HepG2 (cell line): ENCODE data around the gene KHK. TPM values are rescaled to one million over a fixed set of nuclear protein-coding genes. Genes with fewer than 3 reads are reported as not detected.

Experiments
- ATAC-seq: fragments of 200-7000 bp; cut with Tn5 transposase; 3 replicates; pipeline ENCODE4 v1.9.1; 2020; ENCODE audit warnings: mild to moderate bottlenecking, moderate library complexity
- BruUV-seq: library from RNA; stranded (reverse); fragments of 400-500 nt; replicated peaks from 2 replicates; lab custom pipeline; 2021; lab: Mats Ljungman, UMichigan
- CTCF ChIA-PET: fragments of 300-600 bp; formaldehyde crosslinking; extraction: SDS; loops from one replicate; lab custom pipeline; 2021; ENCODE audit warnings: low total read pairs, inconsistent platforms, low intra/inter-chr PET ratio; lab: Yijun Ruan, JAX
- POLR2A ChIA-PET: fragments of 350-600 bp; sonication (Branson Sonifier 250); formaldehyde crosslinking; loops from one replicate; lab custom pipeline; 2020; ENCODE audit warnings: antibody characterized with exemption, inconsistent platforms; lab: Yijun Ruan, JAX
- DNase-seq: peaks from one replicate; pipeline ENCODE4 v3.0.0-alpha.2; 2015; ENCODE audit warnings: low spot score
- FAIRE-seq: peaks from 3 replicates; lab custom pipeline; 2011; peaks lifted over from hg19 to GRCh38; lab: Jason Lieb, UNC
- H2AFZ ChIP-seq: one replicate; pipeline ENCODE4 v1.6.1; 2011; ENCODE audit warnings: low read length, inconsistent platforms
- H3K27ac ChIP-seq: fragments of 300-600 bp; 3 replicates; pipeline ENCODE4 v1.8.0; 2011; ENCODE audit warnings: mixed run types, mild to moderate bottlenecking, mixed read lengths, low read length, inconsistent platforms; ENCODE audit not compliant: insufficient read depth; ENCODE audit errors: extremely low read length
- H3K27me3 ChIP-seq, 2 experiments: fragments of 200-600 bp in 1 of 2; 2 replicates in 1 of 2; 3 replicates in 1 of 2; pipeline versions ENCODE4 v1.6.0 to v1.8.0; 2011; ENCODE audit warnings: low read length in 2 of 2, mild to moderate bottlenecking in 2 of 2, moderate library complexity in 2 of 2, inconsistent platforms in 1 of 2; ENCODE audit not compliant: insufficient read depth in 2 of 2, control insufficient read depth in 1 of 2
- H3K36me3 ChIP-seq, 2 experiments: fragments of 200-600 bp in 1 of 2; replicated peaks in 1 of 2; 2 replicates in 1 of 2; 3 replicates in 1 of 2; pipeline versions ENCODE4 v1.5.1 to v1.8.0; 2011; ENCODE audit warnings: low read length in 2 of 2, inconsistent platforms in 1 of 2; ENCODE audit not compliant: insufficient read depth in 2 of 2, control insufficient read depth in 1 of 2
- H3K4me1 ChIP-seq: 2 replicates; pipeline ENCODE4 v1.5.1; 2012; ENCODE audit warnings: low read length, inconsistent platforms; ENCODE audit not compliant: insufficient read depth
- H3K4me2 ChIP-seq: 2 replicates; pipeline ENCODE4 v1.6.0; 2011; ENCODE audit warnings: low read depth, low read length, inconsistent platforms
- H3K4me3 ChIP-seq, 3 experiments: fragments of 200-600 bp in 1 of 3; sonication (generic), shearing (Covaris generic) in 1 of 3; replicated peaks in 1 of 3; 2 replicates each; pipeline ENCODE4 v1.5.1; 2011 to 2016; ENCODE audit warnings: low read length in 3 of 3, inconsistent platforms in 2 of 3, low read depth in 2 of 3, mild to moderate bottlenecking in 2 of 3, control low read depth in 1 of 3, mixed read lengths in 1 of 3; ENCODE audit not compliant: insufficient read depth in 1 of 3
- H3K79me2 ChIP-seq: one replicate; pipeline ENCODE4 v1.6.1; 2011; ENCODE audit warnings: low read length, inconsistent platforms; ENCODE audit not compliant: insufficient read depth
- H3K9ac ChIP-seq: 2 replicates; pipeline ENCODE4 v1.6.0; 2011; ENCODE audit warnings: mild to moderate bottlenecking, low read depth, low read length, inconsistent platforms; ENCODE audit not compliant: insufficient read depth
- H3K9me3 ChIP-seq: 2 replicates; pipeline ENCODE4 v1.5.1; 2012; ENCODE audit warnings: mild to moderate bottlenecking, low read length
- H4K20me1 ChIP-seq: 2 replicates; pipeline ENCODE4 v1.6.0; 2011; ENCODE audit warnings: inconsistent platforms, mild to moderate bottlenecking, low read length, moderate library complexity; ENCODE audit not compliant: insufficient read depth
- KLF12 ChIP-seq: sonication (generic); formaldehyde crosslinking; IDR thresholded peaks from 2 replicates; pipeline ENCODE4 v1.4.0; 2020; ENCODE audit warnings: missing genetic modification reagents, borderline replicate concordance
- MNT ChIP-seq: fragments of 450-650 bp; IDR thresholded peaks from 2 replicates; pipeline ENCODE4 v1.6.1; 2016
- RBM22 ChIP-seq: fragments of 200-400 bp; formaldehyde crosslinking; optimal IDR thresholded peaks from 2 replicates; pipeline ENCODE3; 2017; ENCODE audit warnings: mild to moderate bottlenecking, low read length, moderate library complexity
- REL ChIP-seq: sonication (generic); formaldehyde crosslinking; conservative IDR thresholded peaks from 2 replicates; pipeline ENCODE4 v1.8.0; 2022; ENCODE audit warnings: mild to moderate bottlenecking, missing genetic modification reagents, moderate library complexity
- SOX5 ChIP-seq: IDR thresholded peaks from 2 replicates; pipeline ENCODE4 v1.6.1; 2016; ENCODE audit warnings: borderline replicate concordance
- UBTF ChIP-seq: sonication (generic); formaldehyde crosslinking; IDR thresholded peaks from 2 replicates; pipeline ENCODE4 v1.4.0; 2020; ENCODE audit warnings: mild to moderate bottlenecking, missing genetic modification reagents
- ZBTB7B ChIP-seq: sonication (generic); formaldehyde crosslinking; IDR thresholded peaks from 2 replicates; pipeline ENCODE4 v1.4.0; 2020; ENCODE audit warnings: missing genetic modification reagents
- ZNF446 ChIP-seq: sonication (generic); formaldehyde crosslinking; IDR thresholded peaks from 2 replicates; pipeline ENCODE4 v1.5.0; 2020; ENCODE audit warnings: mild to moderate bottlenecking, missing genetic modification reagents
- ZNF609 ChIP-seq: sonication (generic); formaldehyde crosslinking; IDR thresholded peaks from 2 replicates; pipeline ENCODE4 v1.4.0; 2020; ENCODE audit warnings: mild to moderate bottlenecking, missing genetic modification reagents, borderline replicate concordance
- WGBS: methylation state at CpG from one replicate; pipeline ENCODE4 v1.1.6; 2017; ENCODE audit warnings: low lambda C conversion rate; 5-methylcytosine and 5-hydroxymethylcytosine counted together
- in situ Hi-C: cut with HindIII; loops from 2 replicates; pipeline ENCODE4 v1.10.0; 2017; ENCODE audit warnings: low pct_unique_long_range_greater_than_20kb; ENCODE audit not compliant: extremely low pct_ligation_motif_present
- intact Hi-C: fragments of 100-400 bp; cut with micrococcal nuclease; formaldehyde crosslinking; loops from one replicate; pipeline ENCODE4 v1.10.0; 2022; ENCODE audit not compliant: unreplicated experiment
- polyA plus RNA-seq, 8 experiments: library from polyadenylated mRNA; depleted of rRNA in 3 of 8; stranded (reverse) in 7 of 8; unstranded in 1 of 8; fragments of >200 nt; fragmentation: Illumina TruSeq in 4 of 8; extraction: Trizol in 4 of 8; gene quantifications; 2 replicates each; pipeline versions ENCODE4 v1.2.1 to v1.2.3, GENCODE V29; 2011 to 2016; ENCODE audit warnings: low read depth in 4 of 8, missing spikeins in 1 of 8, mixed read lengths in 1 of 8; ENCODE audit not compliant: insufficient read depth in 1 of 8
- total RNA-seq, 5 experiments: library from RNA; depleted of rRNA; stranded (reverse); fragments of >200 nt; fragmentation: Illumina TruSeq; extraction: Trizol; gene quantifications; 2 replicates each; pipeline ENCODE4 v1.2.3, GENCODE V29; 2016; ENCODE audit warnings: low read depth in 1 of 5
- TF ChIP-seq, protein P1 (sequence below): sonication (generic); formaldehyde crosslinking; IDR thresholded peaks from 2 replicates; pipeline ENCODE4 v1.5.1; 2020; ENCODE audit warnings: mild to moderate bottlenecking, moderate library complexity, missing genetic modification reagents

The KHK gene
- total and polyA plus RNA-seq, 2 of the 13 experiments (the other 11 are each of a cell fraction or from before 2014, with no cell fraction given): 40.9 to 99.2 TPM

GRCh38 chr2:27128668-27129571 lies 42.3 kb downstream of the KHK start (continued):
- TF ChIP-seq ZNF609 (CRISPR knock-in tag): no peak
- no peak for TF ChIP-seq MNT
- no peak for TF ChIP-seq ZNF446 (CRISPR knock-in tag)

GRCh38 chr2:27130396-27130795 lies 43.8 kb downstream of the KHK start:
- BruUV-seq: no TSS peak
- DNase-seq (no peak), FAIRE-seq (no peak), ATAC-seq (no peak)
- no peaks in the 10 kb centered on the region; the same call in 1 of the 2 replicates for H4K20me1 ChIP-seq
- H3K4me1 ChIP-seq: peaks cover 51% of the 10 kb centered on the region
- no peaks in the 10 kb centered on the region for H3K9me3 ChIP-seq
- H3K4me2 ChIP-seq: no peak overlapping the region
- 95% methylated on average over 9 of the region's 10 CpGs for WGBS
- in situ Hi-C loops: no loop called here
- H2AFZ ChIP-seq: no peak overlapping the region
- ChIA-PET POLR2A (interaction anchor here (1.4 kb wide), 1 partner anchor 18 kb away, joined by 4 read pairs; the partner anchor contains the start of gene TCF23), CTCF (no interaction called here)
- H3K4me3 ChIP-seq: no peak overlapping the region
- no peak overlapping the region for H3K27ac ChIP-seq
- H3K27me3 ChIP-seq: no peaks in the 10 kb centered on the region; a peak in 1 of 5 replicates
- no peak overlapping the region for H3K9ac ChIP-seq
- peaks cover 22% of the 10 kb centered on the region for H3K79me2 ChIP-seq
- intact Hi-C loops: no loop called here
- peaks cover 20 to 34% of the 10 kb centered on the region in 2 experiments for H3K36me3 ChIP-seq
- TF ChIP-seq KLF12 (CRISPR knock-in tag) (no peak), RBM22 (peak; percentile 57), REL (CRISPR knock-in tag) (no peak), ZBTB7B (CRISPR knock-in tag) (no peak), UBTF (0 out of 2 replicates have a peak, but pooled peaks have one; percentile 12), SOX5 (CRISPR knock-in tag) (no peak)
- TF ChIP-seq, protein P1, sequence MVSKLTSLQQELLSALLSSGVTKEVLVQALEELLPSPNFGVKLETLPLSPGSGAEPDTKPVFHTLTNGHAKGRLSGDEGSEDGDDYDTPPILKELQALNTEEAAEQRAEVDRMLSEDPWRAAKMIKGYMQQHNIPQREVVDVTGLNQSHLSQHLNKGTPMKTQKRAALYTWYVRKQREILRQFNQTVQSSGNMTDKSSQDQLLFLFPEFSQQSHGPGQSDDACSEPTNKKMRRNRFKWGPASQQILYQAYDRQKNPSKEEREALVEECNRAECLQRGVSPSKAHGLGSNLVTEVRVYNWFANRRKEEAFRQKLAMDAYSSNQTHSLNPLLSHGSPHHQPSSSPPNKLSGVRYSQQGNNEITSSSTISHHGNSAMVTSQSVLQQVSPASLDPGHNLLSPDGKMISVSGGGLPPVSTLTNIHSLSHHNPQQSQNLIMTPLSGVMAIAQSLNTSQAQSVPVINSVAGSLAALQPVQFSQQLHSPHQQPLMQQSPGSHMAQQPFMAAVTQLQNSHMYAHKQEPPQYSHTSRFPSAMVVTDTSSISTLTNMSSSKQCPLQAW (CRISPR knock-in tag): 0 out of 2 replicates have a peak, but pooled peaks have one; percentile 7
